Loucy (cell line): ENCODE measurements around the gene GNPTG.
A peak's percentile ranks its signal among the peaks of the same experiment; 100 is the strongest.

Experiments used
- H2AFZ ChIP-seq: fragments of 200-600 bp; sonication (generic); 2 replicates; pipeline ENCODE4 v1.6.0; 2016; ENCODE audit warnings: antibody characterized with exemption, mild to moderate bottlenecking, low read length, moderate library complexity
- H3F3A ChIP-seq: fragments of 200-600 bp; 2 replicates; pipeline ENCODE4 v1.6.0; 2016; ENCODE audit warnings: antibody characterized with exemption, low read depth, mild to moderate bottlenecking
- H3K27me3 ChIP-seq: fragments of 200-600 bp; sonication (generic); 2 replicates; pipeline ENCODE4 v1.6.1; 2014; ENCODE audit warnings: low read length, mild to moderate bottlenecking; ENCODE audit not compliant: insufficient read depth, poor library complexity, severe bottlenecking
- H3K36me3 ChIP-seq: fragments of 200-600 bp; sonication (generic); 2 replicates; pipeline ENCODE4 v1.6.1; 2016; ENCODE audit warnings: low read length; ENCODE audit not compliant: insufficient read depth
- H3K4me1 ChIP-seq: fragments of 200-600 bp; sonication (generic); 2 replicates; pipeline ENCODE4 v1.5.1; 2014; ENCODE audit warnings: low read length, mild to moderate bottlenecking; ENCODE audit not compliant: insufficient read depth, poor library complexity, severe bottlenecking
- H3K4me2 ChIP-seq: fragments of 200-600 bp; sonication (generic); 2 replicates; pipeline ENCODE4 v1.6.0; 2014; ENCODE audit warnings: antibody characterized with exemption, low read length, low read depth, mild to moderate bottlenecking; ENCODE audit not compliant: poor library complexity, severe bottlenecking
- H3K4me3 ChIP-seq: fragments of 200-600 bp; sonication (generic); 2 replicates; pipeline ENCODE4 v1.5.1; 2014; ENCODE audit warnings: low read length, mild to moderate bottlenecking, mixed read lengths; ENCODE audit not compliant: poor library complexity, severe bottlenecking
- H3K79me2 ChIP-seq: fragments of 200-600 bp; sonication (generic); 2 replicates; pipeline ENCODE4 v1.6.1; 2014; ENCODE audit warnings: low read length; ENCODE audit not compliant: insufficient read depth
- H3K9ac ChIP-seq: fragments of 200-600 bp; sonication (generic); 2 replicates; pipeline ENCODE4 v1.6.0; 2014; ENCODE audit warnings: mild to moderate bottlenecking, low read depth, low read length, moderate library complexity; ENCODE audit not compliant: poor library complexity, severe bottlenecking
- H3K9me2 ChIP-seq: fragments of 200-600 bp; sonication (generic); replicated peaks from 2 replicates; pipeline ENCODE4 v1.6.1; 2016; ENCODE audit warnings: low read depth, low read length, mixed read lengths
- H3K9me3 ChIP-seq: fragments of 200-600 bp; sonication (generic); 2 replicates; pipeline ENCODE4 v1.6.1; 2014; ENCODE audit warnings: mild to moderate bottlenecking, antibody characterized with exemption, low read length, low read depth; ENCODE audit not compliant: insufficient read depth
- H4K20me1 ChIP-seq: fragments of 200-600 bp; sonication (generic); 2 replicates; pipeline ENCODE4 v1.6.0; 2014; ENCODE audit warnings: antibody characterized with exemption, low read length, mild to moderate bottlenecking; ENCODE audit not compliant: insufficient read depth, poor library complexity, severe bottlenecking
- EZH2phosphoT487 ChIP-seq: fragments of 200-600 bp; IDR thresholded peaks from 2 replicates; pipeline ENCODE4 v1.6.1; 2018; ENCODE audit warnings: antibody characterized with exemption, mild to moderate bottlenecking, moderate library complexity, borderline replicate concordance
- TF ChIP-seq, protein P1 (sequence below): fragments of 200-600 bp; sonication (generic); conservative IDR thresholded peaks from 2 replicates; pipeline ENCODE4 v1.5.1; 2014; ENCODE audit warnings: mild to moderate bottlenecking, antibody characterized with exemption, low read length

The GNPTG gene

DNA sequence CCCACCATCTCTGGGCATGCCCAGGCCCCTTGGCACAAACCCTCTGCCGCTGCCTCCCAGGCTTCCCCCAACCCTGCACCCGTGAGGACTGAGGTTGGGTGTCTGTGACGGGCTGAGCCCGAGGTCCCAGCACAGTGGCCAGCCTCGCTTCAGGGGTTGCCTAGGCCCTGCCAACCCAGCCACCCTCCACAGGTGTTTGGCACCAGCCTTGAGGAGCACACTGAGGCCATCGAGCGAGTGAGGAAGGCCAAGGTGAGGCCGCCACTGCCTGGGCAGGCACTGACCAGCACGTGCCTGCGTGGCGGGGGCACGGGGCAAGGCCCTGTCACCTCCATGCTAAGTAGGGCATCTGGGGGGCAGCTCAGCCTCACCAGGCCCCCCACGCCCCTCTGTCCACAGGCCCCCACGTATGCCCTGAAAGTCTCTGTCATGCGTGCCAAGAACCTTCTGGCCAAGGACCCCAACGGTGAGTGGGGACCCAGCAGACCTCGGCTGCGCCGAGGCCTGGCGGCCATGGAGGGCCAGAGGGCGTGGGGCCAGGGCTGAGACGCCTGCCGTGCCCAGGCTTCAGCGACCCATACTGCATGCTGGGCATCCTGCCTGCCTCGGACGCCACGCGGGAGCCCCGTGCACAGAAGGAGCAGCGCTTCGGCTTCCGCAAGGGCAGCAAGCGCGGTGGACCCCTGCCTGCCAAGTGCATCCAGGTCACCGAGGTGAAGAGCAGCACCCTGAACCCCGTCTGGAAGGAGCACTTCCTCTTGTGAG is 10.8 kb upstream of the GNPTG start:
- TF ChIP-seq EZH2phosphoT487, result no peak
- TF ChIP-seq, protein P1, sequence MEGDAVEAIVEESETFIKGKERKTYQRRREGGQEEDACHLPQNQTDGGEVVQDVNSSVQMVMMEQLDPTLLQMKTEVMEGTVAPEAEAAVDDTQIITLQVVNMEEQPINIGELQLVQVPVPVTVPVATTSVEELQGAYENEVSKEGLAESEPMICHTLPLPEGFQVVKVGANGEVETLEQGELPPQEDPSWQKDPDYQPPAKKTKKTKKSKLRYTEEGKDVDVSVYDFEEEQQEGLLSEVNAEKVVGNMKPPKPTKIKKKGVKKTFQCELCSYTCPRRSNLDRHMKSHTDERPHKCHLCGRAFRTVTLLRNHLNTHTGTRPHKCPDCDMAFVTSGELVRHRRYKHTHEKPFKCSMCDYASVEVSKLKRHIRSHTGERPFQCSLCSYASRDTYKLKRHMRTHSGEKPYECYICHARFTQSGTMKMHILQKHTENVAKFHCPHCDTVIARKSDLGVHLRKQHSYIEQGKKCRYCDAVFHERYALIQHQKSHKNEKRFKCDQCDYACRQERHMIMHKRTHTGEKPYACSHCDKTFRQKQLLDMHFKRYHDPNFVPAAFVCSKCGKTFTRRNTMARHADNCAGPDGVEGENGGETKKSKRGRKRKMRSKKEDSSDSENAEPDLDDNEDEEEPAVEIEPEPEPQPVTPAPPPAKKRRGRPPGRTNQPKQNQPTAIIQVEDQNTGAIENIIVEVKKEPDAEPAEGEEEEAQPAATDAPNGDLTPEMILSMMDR, result no peak
- H3K9ac ChIP-seq, result no peak overlapping the region
- no peak overlapping the region for H2AFZ ChIP-seq
- H3K27me3 ChIP-seq, result no peaks in the 10 kb centered on the region
- H3K36me3 ChIP-seq, result no peaks in the 10 kb centered on the region
- no peaks in the 10 kb centered on the region for H4K20me1 ChIP-seq
- H3F3A ChIP-seq, result no peaks in the 10 kb centered on the region
- no peaks in the 10 kb centered on the region for H3K9me3 ChIP-seq
- no peaks in the 10 kb centered on the region for H3K79me2 ChIP-seq
- H3K4me2 ChIP-seq, result no peak overlapping the region
- H3K4me3 ChIP-seq, result no peak overlapping the region
- H3K4me1 ChIP-seq, result peaks cover 4% of the 10 kb centered on the region
- no peaks in the 10 kb centered on the region for H3K9me2 ChIP-seq

DNA sequence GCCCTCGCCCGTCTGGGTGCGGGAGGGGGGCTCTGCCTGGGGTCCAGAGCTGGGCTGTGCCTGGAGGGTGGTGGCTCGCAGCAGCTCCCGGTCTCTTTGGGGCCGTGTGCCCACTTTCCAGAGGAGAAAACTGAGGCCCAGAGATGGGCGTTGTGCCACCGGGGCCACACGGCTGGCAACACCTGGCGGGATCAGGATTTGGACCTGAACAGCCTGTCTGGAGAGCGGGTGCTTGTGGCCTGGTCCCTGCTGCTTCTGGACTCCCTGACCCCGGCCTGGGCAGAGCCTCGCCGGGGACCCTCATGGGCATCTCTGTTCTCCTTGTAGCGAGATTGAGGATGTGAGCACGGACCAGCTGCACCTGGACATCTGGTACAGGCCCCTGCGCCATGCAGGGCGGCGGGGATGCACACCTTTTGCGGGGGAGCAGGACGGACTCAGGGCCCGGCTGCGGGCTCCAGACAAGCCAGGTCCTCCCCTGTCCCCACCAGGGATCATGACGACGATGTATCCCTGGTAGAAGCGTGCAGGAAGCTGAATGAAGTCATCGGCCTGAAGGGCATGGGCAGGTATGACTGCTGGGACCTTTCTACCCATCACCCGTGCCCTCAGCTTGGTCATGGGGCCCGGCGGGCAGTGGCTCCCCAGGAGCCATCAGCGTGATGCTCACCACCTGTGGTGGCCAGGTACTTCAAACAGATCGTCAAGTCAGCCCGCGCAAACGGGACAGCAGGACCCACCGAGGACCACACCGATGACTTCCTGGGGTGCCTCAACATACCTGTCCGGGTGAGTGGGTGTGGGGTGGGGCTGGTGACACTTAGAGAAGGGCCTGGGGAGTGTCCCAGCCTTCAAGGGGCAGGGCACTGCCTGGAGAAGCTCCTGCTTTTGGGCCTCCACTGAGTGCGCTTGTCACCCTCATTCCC is 10.0 kb upstream of the GNPTG start:
- peak overlapping the region; percentile 57 for H3K4me2 ChIP-seq
- H4K20me1 ChIP-seq, result no peaks in the 10 kb centered on the region
- H3K4me1 ChIP-seq, result peaks cover 4% of the 10 kb centered on the region

More for the DNA sequence above, 10.0 kb upstream of the GNPTG start:
- Histone ChIP-seq H3K79me2 (no peaks in the 10 kb centered on the region), H3K9ac (no peak overlapping the region), H2AFZ (no peak overlapping the region), H3F3A (no peaks in the 10 kb centered on the region), H3K9me3 (no peaks in the 10 kb centered on the region), H3K27me3 (no peaks in the 10 kb centered on the region), H3K9me2 (no peaks in the 10 kb centered on the region), H3K36me3 (no peaks in the 10 kb centered on the region), H3K4me3 (peak overlapping the region; percentile 62)
- TF ChIP-seq EZH2phosphoT487, result no peak
- TF ChIP-seq, protein P1, result no peak
